Thyroid gland (tissue), 4 donors: ENCODE data around the gene KTI12. TPM values are rescaled to one million over a fixed set of nuclear protein-coding genes. Genes with fewer than 3 reads are reported as not detected.

Experiments used
- DNase-seq, 2 donors: peaks; one replicate each; pipeline ENCODE4 v3.0.0-alpha.2; 2019
- H3K27ac ChIP-seq, 3 donors: fragments of 200-600 bp; sonication (generic); 1 replicate in 2 of 3; 2 replicates in 1 of 3; pipeline ENCODE4 v1.5.1; 2016 to 2019; ENCODE audit warnings: mild to moderate bottlenecking in 1 of 3, moderate library complexity in 1 of 3
- H3K27me3 ChIP-seq: fragments of 200-600 bp; sonication (generic); one replicate; pipeline ENCODE4 v1.5.1; 2019
- H3K36me3 ChIP-seq, 2 donors: fragments of 200-600 bp; sonication (generic); one replicate each; pipeline ENCODE4 v1.5.1; 2016 to 2019
- H3K4me1 ChIP-seq, 2 donors: fragments of 200-600 bp; sonication (generic); one replicate each; pipeline ENCODE4 v1.5.1; 2017 to 2019
- H3K4me3 ChIP-seq, 3 donors: fragments of 200-600 bp; sonication (generic); replicated peaks in 1 of 3; 1 replicate in 2 of 3; 2 replicates in 1 of 3; pipeline ENCODE4 v1.5.1; 2016; ENCODE audit warnings: mild to moderate bottlenecking in 1 of 3
- H3K9me3 ChIP-seq: fragments of 200-600 bp; sonication (generic); one replicate; pipeline ENCODE4 v1.5.1; 2017
- CTCF ChIP-seq, 6 experiments: fragments of 200-600 bp in 3 of 6; fragments of 450-650 bp in 3 of 6; sonication (generic) in 3 of 6; IDR thresholded peaks; one replicate each; pipeline ENCODE4 v1.5.1; 2016 to 2019; ENCODE audit warnings: antibody characterized with exemption in 6 of 6, mild to moderate bottlenecking in 2 of 6, inconsistent platforms in 1 of 6, moderate library complexity in 1 of 6
- POLR2A ChIP-seq, 2 donors: fragments of 450-650 bp; IDR thresholded peaks; one replicate each; pipeline ENCODE4 v1.6.1; 2017; ENCODE audit warnings: antibody characterized with exemption in 2 of 2, mild to moderate bottlenecking in 2 of 2, moderate library complexity in 1 of 2
- WGBS, 2 donors: methylation state at CpG; one replicate each; pipeline ENCODE4 v1.1.5; 2017; 5-methylcytosine and 5-hydroxymethylcytosine counted together
- intact Hi-C: fragments of 100-400 bp; cut with DNase I; formaldehyde crosslinking; loops from one replicate; pipeline ENCODE4 v1.15.1; 2023
- total RNA-seq, 4 donors: library from RNA; depleted of rRNA; stranded (reverse); fragments of >200 nt; gene quantifications; one replicate each; pipeline ENCODE4 v1.2.3, GENCODE V29; 2016

Gene KTI12
- total RNA-seq, 4 donors from 2014 or later, result 7.7 to 11.0 (median 10.1) TPM

GRCh38 chr1:52057255-52057654 is 23.6 kb upstream of the KTI12 start:
- peak overlapping the region in 1 of 3 donors; percentile 96 for H3K4me3 ChIP-seq
- no peaks in the 10 kb centered on the region for H3K9me3 ChIP-seq
- H3K4me1 ChIP-seq, result peaks cover 25 to 30% of the 10 kb centered on the region in 2 donors
- TF ChIP-seq CTCF (IDR thresholded peaks at IDR 0.05) (no peak), POLR2A (IDR thresholded peaks at IDR 0.05) (no peak)
- intact Hi-C loops, result loop anchor here (10.0 kb wide), 1 partner anchor 308 kb away; the partner anchor contains the start of gene CC2D1B
- DNase-seq, result no peak
- no peaks in the 10 kb centered on the region for H3K27me3 ChIP-seq
- H3K27ac ChIP-seq, result peak overlapping the region in 1 of 3 donors; percentile 96
- peaks cover 8% of the 10 kb centered on the region in 2 donors for H3K36me3 ChIP-seq
- WGBS, 2 donors, result 23 to 25% methylated on average over 1 of the region's 1 CpG

GRCh38 chr1:52056937-52057231 is 23.3 kb upstream of the KTI12 start:
- WGBS, 2 donors, result 2% methylated on average over 4 of the region's 4 CpGs
- Histone ChIP-seq H3K36me3 (peaks cover 8% of the 10 kb centered on the region in 2 donors), H3K4me1 (peaks cover 25 to 30% of the 10 kb centered on the region in 2 donors), H3K4me3 (peak overlapping the region; percentile 79 to 96 (median 79)), H3K9me3 (no peaks in the 10 kb centered on the region), H3K27me3 (no peaks in the 10 kb centered on the region), H3K27ac (peak overlapping the region in 1 of 3 donors; percentile 96)
- TF ChIP-seq CTCF (IDR thresholded peaks at IDR 0.05) (no peak), POLR2A (IDR thresholded peaks at IDR 0.05) (no peak)
- intact Hi-C loops, result loop anchor here (10.0 kb wide), 1 partner anchor 308 kb away; the partner anchor contains the start of gene CC2D1B
- no peak for DNase-seq

GRCh38 chr1:52056163-52056936 is 22.7 kb upstream of the KTI12 start, which contains the start of gene BTF3L4:
TSS of gene BTF3L4 (plus strand) at chr1:52056295. CDS start at chr1:52059848, 3,553 bp downstream.
- H3K4me3 ChIP-seq, result peak within 1 kb of the TSS; percentile 79 to 96 (median 79)
- TF ChIP-seq CTCF (IDR thresholded peaks at IDR 0.05), result no peak
- TF ChIP-seq POLR2A (IDR thresholded peaks at IDR 0.05), result peak in 1 of 2 donors; percentile 82
- 0 to 1% methylated on average over 6 to 11 of the region's 54 CpGs for WGBS, 2 donors
- peaks cover 8% of the 10 kb centered on the region in 2 donors for H3K36me3 ChIP-seq
- peaks cover 25 to 30% of the 10 kb centered on the region in 2 donors for H3K4me1 ChIP-seq
- peak; percentile 98 for DNase-seq
- no peaks in the 10 kb centered on the region for H3K9me3 ChIP-seq
- intact Hi-C loops, result loop anchor here (10.0 kb wide), 1 partner anchor 308 kb away; the partner anchor contains the start of gene CC2D1B
- H3K27me3 ChIP-seq, result no peaks in the 10 kb centered on the region
- peak within 1 kb of the TSS; percentile 74 to 96 (median 80) for H3K27ac ChIP-seq

GRCh38 chr1:52055866-52056162 is 22.2 kb upstream of the KTI12 start:
- TF ChIP-seq CTCF (IDR thresholded peaks at IDR 0.05), result no peak
- TF ChIP-seq POLR2A (IDR thresholded peaks at IDR 0.05), result no peak
- intact Hi-C loops, result loop anchor here (10.0 kb wide), 1 partner anchor 309 kb away; the partner anchor contains the start of gene CC2D1B

More at GRCh38 chr1:52055866-52056162, 22.2 kb upstream of the KTI12 start:
- peak overlapping the region; percentile 28 to 96 (median 79) for H3K4me3 ChIP-seq
- no peaks in the 10 kb centered on the region for H3K9me3 ChIP-seq
- H3K4me1 ChIP-seq, result peaks cover 25 to 30% of the 10 kb centered on the region in 2 donors
- no peaks in the 10 kb centered on the region for H3K27me3 ChIP-seq
- peak overlapping the region in 2 of 3 donors; percentile 74 to 96 for H3K27ac ChIP-seq
- H3K36me3 ChIP-seq, result peaks cover 4 to 5% of the 10 kb centered on the region in 2 donors
- DNase-seq, result no peak
- 1% methylated on average over 12 of the region's 12 CpGs for WGBS, 2 donors
